Stimulated activated CD4-positive, alpha-beta T cell treated with anti-CD3 and anti-CD28 coated beads, Interleukin-4, amount 100 ng/mL, for 24 hours (primary cell): ENCODE measurements around the gene CDK11B.
"Not testable (repeated sequence)": the region's sequence is repeated elsewhere in the genome, so short reads cannot be mapped to it uniquely, and the experiment has no call there.

Experiments
- DNase-seq: peaks from one replicate; pipeline ENCODE4 v3.0.0-alpha.2; 2020

The CDK11B gene

GRCh38 chr1:1658583-1659549 is at the start of gene CDK11B:
Gene CDK11B (minus strand): TSS chr1:1659004. CDS start chr1:1657485, 1,519 bp downstream.
- DNase-seq = peak; percentile 100

GRCh38 chr1:1707897-1708296 is 49.1 kb upstream of the CDK11B start:
- DNase-seq = not testable (repeated sequence)

GRCh38 chr1:1707241-1707640 is 48.4 kb upstream of the CDK11B start:
- DNase-seq = not testable (repeated sequence)

GRCh38 chr1:1705623-1706022 is 46.8 kb upstream of the CDK11B start:
- not testable (repeated sequence) for DNase-seq

GRCh38 chr1:1704284-1704957 is 45.6 kb upstream of the CDK11B start:
- not testable (repeated sequence) for DNase-seq

- DNase-seq = no peak
These were observed 45.0 kb upstream of the CDK11B start for GRCh38 chr1:1703796-1704195.

- DNase-seq = not testable (repeated sequence)
These were observed 43.7 kb upstream of the CDK11B start for GRCh38 chr1:1702506-1702905.

- DNase-seq = not testable (repeated sequence)
These were observed 41.8 kb upstream of the CDK11B start for GRCh38 chr1:1700557-1700956.

GRCh38 chr1:1700067-1700466 is 41.3 kb upstream of the CDK11B start:
- DNase-seq = not testable (repeated sequence)

- not testable (repeated sequence) for DNase-seq
These were observed 40.3 kb upstream of the CDK11B start for GRCh38 chr1:1699061-1699460.

- DNase-seq = not testable (repeated sequence)
These were observed 38.8 kb upstream of the CDK11B start for GRCh38 chr1:1697358-1698183.

- DNase-seq = not testable (repeated sequence)
These were observed 37.9 kb upstream of the CDK11B start for GRCh38 chr1:1696431-1697357.

- peak; percentile 79 for DNase-seq
These were observed 34.2 kb upstream of the CDK11B start, which contains the start of gene SLC35E2B for GRCh38 chr1:1692714-1693647. Gene SLC35E2B (minus strand): TSS chr1:1692795. CDS start chr1:1676699, 16,096 bp downstream.

GRCh38 chr1:1692324-1692713 is 33.5 kb upstream of the CDK11B start:
- DNase-seq = peak; percentile 44

- not testable (repeated sequence) for DNase-seq
These were observed 32.6 kb upstream of the CDK11B start for GRCh38 chr1:1691443-1691842.

- not testable (repeated sequence) for DNase-seq
These were observed 30.7 kb upstream of the CDK11B start for GRCh38 chr1:1689526-1689925.

- no peak for DNase-seq
These were observed 29.0 kb upstream of the CDK11B start for GRCh38 chr1:1687846-1688245.

- DNase-seq = no peak
These were observed 25.4 kb upstream of the CDK11B start for GRCh38 chr1:1684031-1684681.

- no peak for DNase-seq
These were observed 24.5 kb upstream of the CDK11B start for GRCh38 chr1:1683104-1683905.
